ENCODE data around the gene MRPL23.

GRCh38 chr11:1968454-1969002, 21.4 kb downstream of the MRPL23 start:
- TF ChIP-seq CTCF (IDR thresholded peaks at IDR 0.05; ENCODE audit: low read depth, low read length, missing input control) (no peak), EGR1 (IDR thresholded peaks at IDR 0.05; ENCODE audit: low read depth in 2 of 2) (no peak), JUND (IDR thresholded peaks at IDR 0.05) (no peak), GABPA (IDR thresholded peaks at IDR 0.05 in 1 of 2, conservative IDR thresholded peaks at IDR 0.05 in 1 of 2) (no peak), TAF1 (conservative IDR thresholded peaks at IDR 0.05) (no peak), RAD21 (IDR thresholded peaks at IDR 0.05) (no peak), REST (IDR thresholded peaks at IDR 0.05) (no peak), MAX (IDR thresholded peaks at IDR 0.05) (no peak), SP1 (IDR thresholded peaks at IDR 0.05) (no peak), HNF4G (IDR thresholded peaks at IDR 0.05) (no peak)

Measured in liver (tissue), 3 donors.